ENCODE results near the gene KIAA1328. TPM values are rescaled to one million over a fixed set of nuclear protein-coding genes. Genes with fewer than 3 reads are reported as not detected.
"Not testable (repeated sequence)": the region's sequence is repeated elsewhere in the genome, so short reads cannot be mapped to it uniquely, and the experiment has no call there.

KIAA1328 gene
- total RNA-seq, 1 donor from 2014 or later = 17.8 TPM

DNA sequence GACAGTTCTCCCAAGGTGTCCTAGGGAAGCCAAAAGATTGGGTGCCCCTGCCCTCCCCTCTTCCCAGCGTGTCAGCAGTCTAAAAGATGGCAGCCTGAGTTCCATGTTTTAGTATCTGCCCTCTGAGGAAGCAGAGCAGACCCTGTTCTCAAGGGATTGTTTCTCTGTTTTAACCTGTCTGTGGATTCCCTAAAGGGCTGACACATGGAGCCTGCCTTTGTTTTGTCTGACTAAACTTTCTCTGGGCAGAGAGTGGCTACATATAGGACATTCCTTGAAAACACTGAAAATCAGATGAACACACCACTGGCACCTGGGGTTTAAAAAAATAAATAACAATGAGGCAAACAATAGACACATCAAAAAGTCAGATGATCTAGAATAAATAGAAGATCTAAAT, 337.6 kb downstream of the KIAA1328 start:
- Histone ChIP-seq H3K4me1 (no peaks in the 10 kb centered on the region), H3K27me3 (ENCODE audit: low read depth) (no peaks in the 10 kb centered on the region), H3K4me3 (no peak overlapping the region), H3K27ac (no peak overlapping the region), H3K9me3 (no peaks in the 10 kb centered on the region), H3K36me3 (no peaks in the 10 kb centered on the region)
- intact Hi-C loops (cut with DNase I) = no loop called here
- TF ChIP-seq, protein P1, sequence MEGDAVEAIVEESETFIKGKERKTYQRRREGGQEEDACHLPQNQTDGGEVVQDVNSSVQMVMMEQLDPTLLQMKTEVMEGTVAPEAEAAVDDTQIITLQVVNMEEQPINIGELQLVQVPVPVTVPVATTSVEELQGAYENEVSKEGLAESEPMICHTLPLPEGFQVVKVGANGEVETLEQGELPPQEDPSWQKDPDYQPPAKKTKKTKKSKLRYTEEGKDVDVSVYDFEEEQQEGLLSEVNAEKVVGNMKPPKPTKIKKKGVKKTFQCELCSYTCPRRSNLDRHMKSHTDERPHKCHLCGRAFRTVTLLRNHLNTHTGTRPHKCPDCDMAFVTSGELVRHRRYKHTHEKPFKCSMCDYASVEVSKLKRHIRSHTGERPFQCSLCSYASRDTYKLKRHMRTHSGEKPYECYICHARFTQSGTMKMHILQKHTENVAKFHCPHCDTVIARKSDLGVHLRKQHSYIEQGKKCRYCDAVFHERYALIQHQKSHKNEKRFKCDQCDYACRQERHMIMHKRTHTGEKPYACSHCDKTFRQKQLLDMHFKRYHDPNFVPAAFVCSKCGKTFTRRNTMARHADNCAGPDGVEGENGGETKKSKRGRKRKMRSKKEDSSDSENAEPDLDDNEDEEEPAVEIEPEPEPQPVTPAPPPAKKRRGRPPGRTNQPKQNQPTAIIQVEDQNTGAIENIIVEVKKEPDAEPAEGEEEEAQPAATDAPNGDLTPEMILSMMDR (IDR thresholded peaks at IDR 0.05) = no peak
- DNase-seq (no peak), ATAC-seq (no peak)

DNA sequence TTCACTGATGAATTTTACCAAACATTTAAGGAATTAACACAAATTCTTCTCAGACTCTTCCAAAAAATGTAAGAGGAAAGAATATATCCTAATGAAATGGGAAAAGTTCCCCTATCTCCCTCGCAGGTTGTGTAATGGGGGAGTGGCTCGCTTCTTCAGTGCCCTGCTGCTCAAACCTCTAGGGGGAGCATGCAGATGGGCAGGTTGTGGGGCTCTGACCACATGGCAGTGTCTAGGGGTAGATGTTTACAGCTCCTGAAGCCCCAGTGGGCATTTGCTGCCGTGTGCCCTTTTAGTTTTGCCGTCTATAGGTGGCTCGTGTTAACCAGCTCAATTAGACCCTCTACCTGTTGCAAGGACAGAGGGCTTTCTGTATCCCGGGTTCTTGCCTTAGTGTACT, 338.0 kb downstream of the KIAA1328 start:
- DNase-seq; H3K27ac ChIP-seq; H3K4me1 ChIP-seq; H3K27me3 ChIP-seq (ENCODE audit: low read depth); ATAC-seq; H3K36me3 ChIP-seq; H3K4me3 ChIP-seq; intact Hi-C loops (cut with DNase I); H3K9me3 ChIP-seq: not testable (repeated sequence)

DNA sequence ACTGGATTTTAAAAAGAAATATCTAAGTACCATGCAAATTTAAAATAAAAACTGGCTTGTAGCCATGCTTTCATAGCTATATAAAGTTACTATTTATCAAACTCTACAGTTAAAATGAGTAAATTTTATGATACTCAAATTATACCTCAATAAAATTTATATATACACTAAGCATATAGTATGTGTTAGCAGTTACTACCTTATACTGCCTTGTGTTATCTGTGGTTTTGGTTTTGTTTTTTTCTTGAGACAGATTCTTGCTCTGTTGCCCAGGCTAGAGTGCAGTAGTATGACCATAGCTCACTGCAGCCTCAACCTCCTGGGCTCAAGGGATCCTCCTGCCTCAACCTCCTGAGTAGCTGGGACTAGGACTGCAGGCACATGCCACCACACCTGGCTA, 342.1 kb downstream of the KIAA1328 start:
- Histone ChIP-seq H3K27ac (no peak overlapping the region), H3K4me1 (no peaks in the 10 kb centered on the region), H3K36me3 (peaks cover 6% of the 10 kb centered on the region), H3K27me3 (ENCODE audit: low read depth) (no peaks in the 10 kb centered on the region), H3K4me3 (no peak overlapping the region), H3K9me3 (no peaks in the 10 kb centered on the region)
- DNase-seq = no peak
- intact Hi-C loops (cut with DNase I) = no loop called here
- TF ChIP-seq, protein P1 (IDR thresholded peaks at IDR 0.05) = no peak
- no peak for ATAC-seq

DNA sequence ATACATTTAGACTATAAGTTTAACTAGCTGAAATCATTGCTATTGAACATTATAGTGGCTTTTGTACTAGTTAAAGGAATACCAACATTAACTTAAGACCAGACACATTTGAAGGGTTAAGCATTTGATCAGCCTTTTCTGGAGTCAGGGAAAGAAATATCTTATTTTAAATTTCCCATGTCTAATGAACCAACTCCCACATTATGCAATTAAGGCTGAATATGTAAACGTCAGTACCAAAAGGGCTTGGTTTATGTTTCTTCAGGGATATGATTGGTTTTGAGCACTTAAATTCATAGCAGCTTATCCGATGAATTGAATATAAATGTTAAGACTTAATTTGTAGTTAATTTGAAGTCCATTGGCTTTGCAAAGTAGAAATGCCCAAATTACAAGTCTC, 344.5 kb downstream of the KIAA1328 start:
- Histone ChIP-seq H3K36me3 (peaks cover 6% of the 10 kb centered on the region), H3K4me3 (no peak overlapping the region), H3K4me1 (no peaks in the 10 kb centered on the region), H3K27ac (no peak overlapping the region), H3K27me3 (ENCODE audit: low read depth) (no peaks in the 10 kb centered on the region), H3K9me3 (no peaks in the 10 kb centered on the region)
- DNase-seq (no peak), ATAC-seq (no peak)
- intact Hi-C loops (cut with DNase I) = no loop called here
- TF ChIP-seq, protein P1 (IDR thresholded peaks at IDR 0.05) = no peak

DNA sequence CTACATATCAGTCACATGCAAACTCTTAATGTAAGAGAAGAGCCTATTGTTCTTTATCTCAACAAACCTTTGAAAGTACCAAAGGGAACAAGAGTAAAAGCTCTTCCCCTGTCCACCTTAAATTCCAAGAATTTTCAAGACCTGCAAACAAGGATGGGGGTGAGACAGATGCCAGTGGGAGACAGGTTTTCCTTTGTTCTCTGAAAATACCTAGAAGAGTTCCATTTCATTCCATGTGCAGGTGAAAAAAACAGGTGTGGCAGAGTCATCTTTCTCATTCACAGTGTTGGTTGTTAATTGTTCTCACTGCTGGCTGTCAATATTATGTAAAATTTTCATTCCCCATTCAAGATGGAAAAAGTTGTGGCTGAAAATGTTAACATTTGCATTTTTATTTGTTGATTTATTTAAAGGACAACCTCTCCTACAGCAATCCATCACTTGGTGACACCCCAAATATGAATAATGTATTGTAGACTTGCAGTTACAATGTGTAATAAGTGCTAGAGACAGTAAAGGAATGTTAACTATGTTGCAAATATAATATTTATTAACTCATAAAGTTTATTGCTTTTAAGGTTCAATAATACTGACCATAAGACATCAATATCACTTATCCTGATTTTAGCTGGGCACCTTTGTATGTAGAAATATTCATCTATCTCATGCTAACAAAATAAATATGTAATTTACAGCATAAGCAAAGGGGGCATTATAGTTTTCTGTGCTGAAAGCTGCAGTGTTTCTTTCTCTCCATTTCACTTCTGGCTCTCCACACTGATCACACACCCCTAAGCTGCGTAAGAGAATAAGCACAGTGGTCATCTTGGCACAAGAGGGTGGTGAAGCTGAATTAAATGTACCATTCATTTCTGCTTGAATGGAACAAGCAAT, 347.0 kb downstream of the KIAA1328 start:
- peaks cover 6% of the 10 kb centered on the region for H3K36me3 ChIP-seq
- ATAC-seq = no peak
- no peak overlapping the region for H3K4me3 ChIP-seq
- TF ChIP-seq, protein P1 (IDR thresholded peaks at IDR 0.05) = no peak
- no peaks in the 10 kb centered on the region for H3K4me1 ChIP-seq
- intact Hi-C loops (cut with DNase I) = no loop called here
- no peaks in the 10 kb centered on the region for H3K9me3 ChIP-seq
- no peak for DNase-seq
- no peak overlapping the region for H3K27ac ChIP-seq
- no peaks in the 10 kb centered on the region for H3K27me3 ChIP-seq (ENCODE audit: low read depth)

DNA sequence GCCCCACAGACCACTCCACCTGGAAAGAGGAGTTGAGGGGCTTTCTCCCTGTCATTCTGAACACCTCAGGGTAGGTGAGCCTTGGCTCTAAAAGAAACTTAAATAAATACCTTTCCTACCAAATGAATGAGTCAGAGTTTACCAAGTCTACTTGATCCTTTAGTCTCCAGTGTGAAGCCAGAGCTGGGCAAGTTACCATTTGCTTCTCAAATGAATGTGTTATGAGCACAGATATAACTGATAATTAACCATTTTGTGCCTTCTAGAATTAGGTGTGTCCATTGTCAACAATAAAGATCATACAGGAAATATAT, 347.7 kb downstream of the KIAA1328 start:
- Histone ChIP-seq H3K9me3 (no peaks in the 10 kb centered on the region), H3K27me3 (ENCODE audit: low read depth) (no peaks in the 10 kb centered on the region), H3K36me3 (peaks cover 6% of the 10 kb centered on the region), H3K27ac (no peak overlapping the region), H3K4me3 (no peak overlapping the region), H3K4me1 (no peaks in the 10 kb centered on the region)
- TF ChIP-seq, protein P1 (IDR thresholded peaks at IDR 0.05) = no peak
- intact Hi-C loops (cut with DNase I) = no loop called here
- DNase-seq (no peak), ATAC-seq (peak in 1 of 2 donors; percentile 72)
